AML-193 (cell line): ENCODE data around the gene OR10V1.
A peak's percentile ranks its signal among the peaks of the same experiment; 100 is the strongest.

Source experiments
- DNase-seq, 2 experiments: peaks; one replicate each; lab custom pipeline; 2025; lab: John Stamatoyannopoulos, UW

Gene OR10V1

GRCh38 chr11:59668950-59669610, 44.6 kb downstream of the OR10V1 start, which contains the start of gene PATL1:
Gene PATL1, minus strand, starts transcription at chr11:59669037. Its CDS starts 142 bp downstream, at chr11:59668895.
- peak; percentile 96 to 97 for DNase-seq

DNA sequence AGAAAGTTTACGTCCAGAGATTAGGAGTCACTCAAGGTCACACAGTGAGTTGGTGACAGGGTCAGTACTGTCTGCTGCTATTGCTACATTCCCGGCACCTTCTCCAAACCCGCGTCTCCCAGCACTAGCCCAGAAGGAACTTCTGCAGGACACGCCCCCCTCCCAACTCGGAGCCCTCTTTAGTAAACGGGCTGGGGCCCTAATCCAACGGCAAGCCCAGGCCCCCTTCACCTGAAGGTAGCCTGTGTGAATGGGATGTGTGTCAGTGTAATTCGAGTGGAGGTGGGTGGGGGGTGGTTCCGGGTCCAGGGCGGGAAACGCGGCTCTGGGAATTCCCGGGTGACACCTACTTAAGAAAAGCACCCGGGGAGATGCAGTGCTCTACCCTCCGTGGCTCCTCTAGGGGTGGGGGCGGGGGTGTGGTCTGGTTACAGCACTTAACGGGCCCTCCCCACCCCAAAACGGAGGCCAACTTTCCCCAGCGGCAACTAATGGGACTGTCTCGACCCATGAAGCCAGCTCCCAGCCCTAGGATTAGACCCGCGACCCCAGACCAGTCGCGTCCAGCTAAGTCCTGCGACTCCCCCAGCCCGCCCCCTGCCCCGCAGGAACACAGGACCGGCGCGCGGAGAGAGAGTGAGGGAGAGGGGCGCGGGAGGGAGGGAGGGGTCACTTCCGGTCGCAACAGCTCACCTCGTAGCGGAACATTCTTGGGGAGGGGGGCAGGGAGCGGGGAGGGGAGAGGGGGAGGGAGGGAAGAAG, 45.3 kb downstream of the OR10V1 start:
- DNase-seq, result peak; percentile 23 to 26

- no peak for DNase-seq
Measured at GRCh38 chr11:59667812-59668187, 45.8 kb downstream of the OR10V1 start.

GRCh38 chr11:59666969-59667368, 46.7 kb downstream of the OR10V1 start:
- DNase-seq, result peak; percentile 34 to 42
